ENCODE measurements around the gene KRT1. TPM values are rescaled to one million over a fixed set of nuclear protein-coding genes. Genes with fewer than 3 reads are reported as not detected.

KRT1 gene
- 3.0 and 3.4 TPM in 2 replicates for total RNA-seq

DNA sequence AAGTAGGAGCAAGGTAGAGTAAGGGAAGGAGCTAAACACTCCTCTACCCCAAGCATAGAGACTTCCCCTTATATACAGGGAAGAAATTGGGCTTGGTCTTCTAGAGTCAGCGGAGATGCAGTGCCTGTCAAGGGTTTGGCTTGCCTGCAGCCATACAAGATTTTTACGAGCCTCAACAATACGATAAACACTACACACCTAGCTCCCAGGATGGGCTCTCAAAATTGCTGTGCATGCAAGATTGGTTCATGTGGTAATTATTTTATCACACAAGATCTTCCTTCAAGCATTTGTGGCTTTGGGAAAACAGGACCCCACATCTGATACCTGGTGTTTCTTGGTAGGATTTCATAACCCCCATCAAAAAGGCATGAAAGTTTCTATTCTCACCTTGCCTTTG is at the start of gene KRT1:
Gene KRT1, minus strand, starts transcription at position 45 of the 400 bp plus-strand sequence. CDS start 59 bp downstream, outside the sequence.
- intact Hi-C loops (cut with micrococcal nuclease) = no loop called here
- H3K27ac Mint-ChIP-seq = no peak within 1 kb of the TSS
- H3K9me3 Mint-ChIP-seq = no peaks in the 10 kb centered on the region

DNA sequence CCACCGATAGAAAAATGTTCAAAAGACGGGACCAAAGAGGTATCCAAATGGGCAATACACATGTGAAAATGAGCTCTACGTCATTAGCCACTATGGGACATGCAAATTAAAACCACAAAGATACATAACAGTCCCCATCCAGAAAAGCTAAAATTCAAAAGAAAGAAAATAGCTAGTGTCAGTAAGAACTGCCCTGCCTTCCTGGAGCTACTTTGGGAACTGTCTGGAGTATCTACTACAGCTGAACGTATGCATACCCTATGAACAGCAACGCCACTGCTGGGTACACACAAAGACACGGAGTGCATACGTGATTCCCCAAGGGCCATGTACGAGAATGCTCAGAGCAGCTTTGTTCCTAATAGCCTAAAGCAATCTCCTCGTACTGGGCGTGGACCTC is 48.9 kb upstream of the KRT1 start:
- no peak for DNase-seq (ENCODE audit: low spot score)
- Mint-ChIP-seq H3K9me3 (no peaks in the 10 kb centered on the region), H3K27me3 (ENCODE audit: low read depth) (peaks cover 20% of the 10 kb centered on the region), H3K36me3 (ENCODE audit: low read depth) (no peaks in the 10 kb centered on the region), H3K4me3 (ENCODE audit: low read depth) (no peak overlapping the region), H3K27ac (no peak overlapping the region), H3K4me1 (ENCODE audit: low read depth) (no peaks in the 10 kb centered on the region)
- intact Hi-C loops (cut with micrococcal nuclease) = no loop called here

More for the DNA sequence above, at the start of gene KRT1:
- Mint-ChIP-seq H3K27me3 (ENCODE audit: low read depth) (peaks cover 21% of the 10 kb centered on the region), H3K4me1 (ENCODE audit: low read depth) (peaks cover 43% of the 10 kb centered on the region), H3K36me3 (ENCODE audit: low read depth) (no peaks in the 10 kb centered on the region), H3K4me3 (ENCODE audit: low read depth) (no peak within 1 kb of the TSS)
- no peak for DNase-seq (ENCODE audit: low spot score)

DNA sequence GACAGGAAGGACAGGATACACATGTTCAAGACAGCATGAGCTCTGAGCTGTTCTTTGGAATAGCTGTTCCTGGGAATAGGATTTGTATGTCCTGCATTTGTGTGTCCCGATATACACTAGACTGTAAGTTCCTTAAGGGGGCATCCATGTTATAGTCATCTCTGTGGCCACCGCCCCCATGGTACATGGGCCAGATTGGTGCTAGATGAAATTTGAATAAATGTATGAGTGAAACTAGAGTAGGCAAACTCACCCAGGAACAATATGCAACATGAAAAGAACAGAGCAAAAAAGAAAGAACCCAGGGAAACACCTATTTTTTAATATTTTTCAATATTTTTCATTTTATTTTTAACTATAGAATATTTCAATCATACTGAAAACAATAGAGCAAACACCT is 48.2 kb upstream of the KRT1 start:
- intact Hi-C loops (cut with micrococcal nuclease) = no loop called here
- Mint-ChIP-seq H3K36me3 (ENCODE audit: low read depth) (no peaks in the 10 kb centered on the region), H3K4me3 (ENCODE audit: low read depth) (no peak overlapping the region), H3K27me3 (ENCODE audit: low read depth) (peaks cover 20% of the 10 kb centered on the region), H3K4me1 (ENCODE audit: low read depth) (no peaks in the 10 kb centered on the region), H3K27ac (no peak overlapping the region), H3K9me3 (no peaks in the 10 kb centered on the region)
- no peak for DNase-seq (ENCODE audit: low spot score)

- H3K27ac Mint-ChIP-seq = no peak overlapping the region
- no peak for DNase-seq (ENCODE audit: low spot score)
- H3K4me1 Mint-ChIP-seq (ENCODE audit: low read depth) = no peaks in the 10 kb centered on the region
- H3K4me3 Mint-ChIP-seq (ENCODE audit: low read depth) = no peak overlapping the region
- intact Hi-C loops (cut with micrococcal nuclease) = no loop called here
- H3K36me3 Mint-ChIP-seq (ENCODE audit: low read depth) = no peaks in the 10 kb centered on the region
- peaks cover 20% of the 10 kb centered on the region for H3K27me3 Mint-ChIP-seq (ENCODE audit: low read depth)
- no peaks in the 10 kb centered on the region for H3K9me3 Mint-ChIP-seq
Measured at GRCh38 chr12:52727037-52727436, 46.8 kb upstream of the KRT1 start.

DNA sequence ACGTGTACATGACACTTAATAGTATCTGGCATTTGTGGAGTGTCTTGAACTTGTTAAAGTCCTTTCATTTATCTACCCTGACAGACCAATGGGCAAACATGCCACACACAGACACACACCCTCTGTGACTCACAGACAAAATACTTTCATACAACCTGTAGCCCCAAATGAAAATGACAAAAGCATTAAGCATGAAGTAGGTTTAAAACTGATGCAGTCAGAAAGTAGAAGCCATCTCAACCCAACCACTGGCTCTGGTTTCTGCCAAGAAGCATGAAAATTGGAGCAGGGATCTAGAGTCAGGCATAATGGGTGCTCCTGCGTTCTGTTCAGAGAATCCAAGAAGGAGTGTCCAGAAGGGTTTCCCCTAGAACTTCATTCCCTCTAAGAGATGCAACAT is 46.2 kb upstream of the KRT1 start:
- intact Hi-C loops (cut with micrococcal nuclease) = no loop called here
- no peaks in the 10 kb centered on the region for H3K4me1 Mint-ChIP-seq (ENCODE audit: low read depth)
- no peak overlapping the region for H3K4me3 Mint-ChIP-seq (ENCODE audit: low read depth)
- no peak overlapping the region for H3K27ac Mint-ChIP-seq
- H3K36me3 Mint-ChIP-seq (ENCODE audit: low read depth) = no peaks in the 10 kb centered on the region
- H3K27me3 Mint-ChIP-seq (ENCODE audit: low read depth) = peaks cover 20% of the 10 kb centered on the region
- no peaks in the 10 kb centered on the region for H3K9me3 Mint-ChIP-seq
- no peak for DNase-seq (ENCODE audit: low spot score)

GRCh38 chr12:52724384-52724783 is 44.2 kb upstream of the KRT1 start:
- no peaks in the 10 kb centered on the region for H3K9me3 Mint-ChIP-seq
- DNase-seq (ENCODE audit: low spot score) = no peak
- H3K27me3 Mint-ChIP-seq (ENCODE audit: low read depth) = peaks cover 16% of the 10 kb centered on the region
- no peak overlapping the region for H3K4me3 Mint-ChIP-seq (ENCODE audit: low read depth)
- intact Hi-C loops (cut with micrococcal nuclease) = no loop called here
- H3K36me3 Mint-ChIP-seq (ENCODE audit: low read depth) = no peaks in the 10 kb centered on the region
- no peaks in the 10 kb centered on the region for H3K4me1 Mint-ChIP-seq (ENCODE audit: low read depth)
- no peak overlapping the region for H3K27ac Mint-ChIP-seq

- DNase-seq (ENCODE audit: low spot score) = no peak
- intact Hi-C loops (cut with micrococcal nuclease) = no loop called here
- no peak overlapping the region for H3K4me3 Mint-ChIP-seq (ENCODE audit: low read depth)
- H3K4me1 Mint-ChIP-seq (ENCODE audit: low read depth) = no peaks in the 10 kb centered on the region
- no peaks in the 10 kb centered on the region for H3K9me3 Mint-ChIP-seq
- H3K36me3 Mint-ChIP-seq (ENCODE audit: low read depth) = no peaks in the 10 kb centered on the region
- H3K27ac Mint-ChIP-seq = no peak overlapping the region
- peaks cover 11% of the 10 kb centered on the region for H3K27me3 Mint-ChIP-seq (ENCODE audit: low read depth)
Measured at GRCh38 chr12:52722680-52723079, 42.5 kb upstream of the KRT1 start.

GRCh38 chr12:52721838-52722470 is 41.7 kb upstream of the KRT1 start:
- H3K4me1 Mint-ChIP-seq (ENCODE audit: low read depth) = no peaks in the 10 kb centered on the region
- intact Hi-C loops (cut with micrococcal nuclease) = no loop called here
- no peaks in the 10 kb centered on the region for H3K9me3 Mint-ChIP-seq
- peaks cover 8% of the 10 kb centered on the region for H3K27me3 Mint-ChIP-seq (ENCODE audit: low read depth)
- DNase-seq (ENCODE audit: low spot score) = no peak
- no peaks in the 10 kb centered on the region for H3K36me3 Mint-ChIP-seq (ENCODE audit: low read depth)
- H3K4me3 Mint-ChIP-seq (ENCODE audit: low read depth) = no peak overlapping the region
- no peak overlapping the region for H3K27ac Mint-ChIP-seq

DNA sequence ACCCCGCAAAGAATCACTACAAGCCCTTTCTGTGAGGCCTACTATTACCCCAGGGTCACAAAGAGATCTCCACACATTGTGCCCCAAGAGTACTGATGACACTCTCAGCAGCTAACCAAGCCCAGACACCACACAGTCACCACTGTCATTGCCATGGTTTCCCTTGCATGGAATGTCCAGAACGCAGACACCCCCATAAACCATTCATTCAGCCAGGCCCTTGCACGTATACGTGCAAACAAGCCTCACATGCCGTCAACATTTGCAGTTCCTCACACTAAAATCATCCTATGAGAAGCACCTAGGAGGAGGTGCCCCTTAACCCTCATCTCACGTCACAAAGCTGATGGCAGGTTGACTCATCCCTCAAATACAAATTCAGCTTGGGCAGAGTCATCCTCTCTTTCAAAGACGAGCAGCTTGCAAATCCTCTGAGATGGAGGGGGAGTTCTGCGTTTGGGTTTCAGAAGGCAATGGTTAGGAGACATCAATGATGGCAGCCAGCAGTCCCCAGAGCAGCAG is 40.2 kb upstream of the KRT1 start:
- H3K4me3 Mint-ChIP-seq (ENCODE audit: low read depth) = no peak overlapping the region
- no peak overlapping the region for H3K27ac Mint-ChIP-seq
- intact Hi-C loops (cut with micrococcal nuclease) = no loop called here
- H3K9me3 Mint-ChIP-seq = no peaks in the 10 kb centered on the region
- no peak for DNase-seq (ENCODE audit: low spot score)
- no peaks in the 10 kb centered on the region for H3K4me1 Mint-ChIP-seq (ENCODE audit: low read depth)
- H3K27me3 Mint-ChIP-seq (ENCODE audit: low read depth) = peaks cover 17% of the 10 kb centered on the region
- H3K36me3 Mint-ChIP-seq (ENCODE audit: low read depth) = no peaks in the 10 kb centered on the region

- intact Hi-C loops (cut with micrococcal nuclease) = no loop called here
- peaks cover 47% of the 10 kb centered on the region for H3K27me3 Mint-ChIP-seq (ENCODE audit: low read depth)
- DNase-seq (ENCODE audit: low spot score) = no peak
- H3K4me3 Mint-ChIP-seq (ENCODE audit: low read depth) = no peak overlapping the region
- H3K27ac Mint-ChIP-seq = no peak overlapping the region
- H3K9me3 Mint-ChIP-seq = no peaks in the 10 kb centered on the region
- peaks cover 3% of the 10 kb centered on the region for H3K4me1 Mint-ChIP-seq (ENCODE audit: low read depth)
- no peaks in the 10 kb centered on the region for H3K36me3 Mint-ChIP-seq (ENCODE audit: low read depth)
Measured at GRCh38 chr12:52716061-52716460, 35.9 kb upstream of the KRT1 start.

- Mint-ChIP-seq H3K4me3 (ENCODE audit: low read depth) (no peak overlapping the region), H3K27ac (no peak overlapping the region), H3K36me3 (ENCODE audit: low read depth) (no peaks in the 10 kb centered on the region), H3K4me1 (ENCODE audit: low read depth) (peaks cover 3% of the 10 kb centered on the region), H3K9me3 (no peaks in the 10 kb centered on the region), H3K27me3 (ENCODE audit: low read depth) (peaks cover 48% of the 10 kb centered on the region)
- intact Hi-C loops (cut with micrococcal nuclease) = no loop called here
- DNase-seq (ENCODE audit: low spot score) = no peak
Measured at GRCh38 chr12:52715416-52715815, 35.2 kb upstream of the KRT1 start.

DNA sequence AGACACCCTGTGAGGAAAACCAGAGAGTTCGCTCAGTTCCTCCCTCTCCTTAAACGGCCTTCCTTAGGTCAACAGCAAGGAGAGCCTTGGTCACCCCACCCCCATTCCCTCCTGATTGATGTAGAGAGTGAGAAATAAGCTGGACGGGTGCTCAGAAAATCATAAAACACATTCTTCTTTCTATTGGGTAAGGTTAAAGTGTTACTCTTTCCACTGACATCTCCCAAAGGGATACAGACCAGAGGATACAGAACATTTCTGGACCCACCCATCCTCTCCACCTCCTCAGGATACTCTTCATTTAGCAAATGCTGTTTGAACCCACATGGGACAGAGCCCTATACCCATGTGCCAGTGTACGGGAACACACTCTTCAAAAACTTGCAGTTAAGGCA is 34.7 kb upstream of the KRT1 start:
- intact Hi-C loops (cut with micrococcal nuclease) = no loop called here

GRCh38 chr12:52713960-52714886 is 34.0 kb upstream of the KRT1 start:
- intact Hi-C loops (cut with micrococcal nuclease) = no loop called here
- Mint-ChIP-seq H3K36me3 (ENCODE audit: low read depth) (no peaks in the 10 kb centered on the region), H3K27ac (no peak overlapping the region), H3K4me1 (ENCODE audit: low read depth) (peaks cover 3% of the 10 kb centered on the region), H3K27me3 (ENCODE audit: low read depth) (peaks cover 48% of the 10 kb centered on the region), H3K9me3 (no peaks in the 10 kb centered on the region), H3K4me3 (ENCODE audit: low read depth) (no peak overlapping the region)
- DNase-seq (ENCODE audit: low spot score) = no peak

More for the DNA sequence above, 34.7 kb upstream of the KRT1 start:
- Mint-ChIP-seq H3K27me3 (ENCODE audit: low read depth) (peaks cover 48% of the 10 kb centered on the region), H3K4me1 (ENCODE audit: low read depth) (peaks cover 3% of the 10 kb centered on the region), H3K9me3 (no peaks in the 10 kb centered on the region), H3K4me3 (ENCODE audit: low read depth) (no peak overlapping the region), H3K36me3 (ENCODE audit: low read depth) (no peaks in the 10 kb centered on the region), H3K27ac (no peak overlapping the region)
- DNase-seq (ENCODE audit: low spot score) = no peak

Data from activated T-helper 2 cell treated with anti-CD3 and anti-CD28 coated beads, Interferon-gamma antibody, Interleukin-2, Interleukin-4, amounts not matched to agents 10 μg/mL and 5 μg/mL and 100 μg/mL, durations not matched to agents 14 hours and 24 hours and 36 hours (primary cell).